ENCODE results near the gene LONRF2. TPM values are rescaled to one million over a fixed set of nuclear protein-coding genes. Genes with fewer than 3 reads are reported as not detected.
A peak's percentile ranks its signal among the peaks of the same experiment; 100 is the strongest.
"Not testable (repeated sequence)": the region's sequence is repeated elsewhere in the genome, so short reads cannot be mapped to it uniquely, and the experiment has no call there.

The LONRF2 gene
- total RNA-seq, 2 experiments from 2014 or later, result 0.02 TPM; not detected in 1

- H3K36me3 Mint-ChIP-seq, result no peaks in the 10 kb centered on the region
Observed at GRCh38 chr2:100260712-100261620, 61.3 kb downstream of the LONRF2 start.

DNA sequence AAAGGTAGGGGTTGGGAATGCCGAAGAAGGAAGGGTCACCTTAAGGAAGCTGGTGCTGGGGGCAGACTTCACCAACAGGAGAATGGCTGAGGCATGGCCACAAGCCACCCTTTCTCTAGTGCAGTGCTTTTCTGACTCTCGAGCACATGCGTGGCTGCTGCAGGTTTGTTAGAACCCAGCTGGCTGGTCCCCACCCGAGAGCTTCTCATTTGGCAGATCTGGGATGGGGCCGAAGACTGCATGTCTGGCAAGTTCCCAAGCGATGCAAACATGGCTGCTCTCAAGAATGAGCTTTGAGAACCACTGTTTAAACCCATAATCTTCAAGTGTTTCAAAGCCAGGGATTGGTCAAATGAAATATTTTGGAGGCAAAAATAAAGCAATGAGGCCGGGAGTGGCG, 63.2 kb downstream of the LONRF2 start:
- Mint-ChIP-seq H3K27ac (no peak overlapping the region), H3K4me3 (no peak overlapping the region), H3K4me1 (ENCODE audit: low read depth) (no peaks in the 10 kb centered on the region), H3K36me3 (no peaks in the 10 kb centered on the region), H3K27me3 (no peaks in the 10 kb centered on the region), H3K9me3 (no peaks in the 10 kb centered on the region)
- POLR2A ChIA-PET, result no interaction called here
- CTCF ChIA-PET, result interaction anchor here (6.1 kb wide), 1 partner anchor 121 kb away, joined by 137 read pairs; no protein-coding TSS in a partner anchor
- no peak for DNase-seq
- intact Hi-C loops (cut with micrococcal nuclease), result no loop called here

More at GRCh38 chr2:100260712-100261620, 61.3 kb downstream of the LONRF2 start:
- Mint-ChIP-seq H3K27me3 (no peaks in the 10 kb centered on the region), H3K27ac (no peak overlapping the region), H3K4me3 (no peak overlapping the region), H3K4me1 (ENCODE audit: low read depth) (no peaks in the 10 kb centered on the region), H3K9me3 (no peaks in the 10 kb centered on the region)
- ChIA-PET CTCF (interaction anchor here (0.7 to 6.1 kb wide), 13 partner anchors 8 to 704 kb away, joined by 3 to 137 read pairs (median 5); no protein-coding TSS in a partner anchor), POLR2A (no interaction called here)
- peak; percentile 41 for DNase-seq
- intact Hi-C loops (cut with micrococcal nuclease), result loop anchor here (5.0 kb wide), 1 partner anchor 704 kb away; no protein-coding TSS in a partner anchor

DNA sequence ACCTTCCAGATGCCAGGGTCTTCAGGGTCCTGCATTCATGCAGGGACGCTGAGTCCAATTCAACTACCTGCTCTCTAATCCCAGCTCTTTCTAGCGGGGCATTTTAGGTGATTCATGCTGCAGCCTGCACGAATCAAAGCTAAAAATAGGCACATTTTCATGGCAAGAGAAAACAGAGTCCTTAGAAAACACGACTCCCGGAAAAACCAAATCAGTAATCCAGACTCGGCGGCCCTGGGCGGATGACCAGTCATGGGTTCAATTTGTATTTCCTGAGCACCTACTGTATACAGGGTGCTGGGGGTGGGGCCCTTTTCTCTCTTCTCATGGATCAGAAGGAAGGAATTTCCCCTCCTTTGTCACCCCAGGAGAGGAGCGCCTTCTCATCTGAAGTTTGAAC, 64.4 kb downstream of the LONRF2 start:
- no peak overlapping the region for H3K27ac Mint-ChIP-seq
- intact Hi-C loops (cut with micrococcal nuclease), result no loop called here
- DNase-seq, result no peak
- H3K4me1 Mint-ChIP-seq (ENCODE audit: low read depth), result no peaks in the 10 kb centered on the region
- ChIA-PET CTCF (no interaction called here), POLR2A (no interaction called here)
- no peaks in the 10 kb centered on the region for H3K36me3 Mint-ChIP-seq
- no peaks in the 10 kb centered on the region for H3K9me3 Mint-ChIP-seq
- no peak overlapping the region for H3K4me3 Mint-ChIP-seq
- H3K27me3 Mint-ChIP-seq, result no peaks in the 10 kb centered on the region

DNA sequence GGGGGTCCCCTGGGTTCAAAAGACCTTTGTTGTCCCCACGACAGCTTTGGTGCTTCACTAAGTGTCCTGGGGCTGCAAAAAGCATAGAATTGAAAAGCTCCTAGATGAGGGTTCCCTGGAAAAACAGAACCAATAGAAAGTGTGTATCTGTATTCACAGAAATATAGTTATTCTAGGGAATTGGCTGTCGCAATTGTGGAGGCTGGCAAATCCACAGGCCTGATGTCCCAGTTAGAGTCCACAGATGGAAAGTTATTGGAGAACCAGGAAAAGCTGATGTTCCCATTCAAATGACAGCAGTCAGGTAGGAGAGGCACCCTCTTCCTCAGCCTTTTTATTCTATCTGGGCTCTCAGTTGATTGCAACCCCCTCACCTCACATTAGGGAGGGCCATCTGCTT, 65.5 kb downstream of the LONRF2 start:
- ChIA-PET CTCF (no interaction called here), POLR2A (no interaction called here)
- Mint-ChIP-seq H3K4me1 (ENCODE audit: low read depth) (no peaks in the 10 kb centered on the region), H3K27me3 (no peaks in the 10 kb centered on the region), H3K36me3 (no peaks in the 10 kb centered on the region), H3K27ac (no peak overlapping the region), H3K4me3 (no peak overlapping the region), H3K9me3 (no peaks in the 10 kb centered on the region)
- intact Hi-C loops (cut with micrococcal nuclease), result no loop called here
- no peak for DNase-seq

GRCh38 chr2:100256416-100256815, 65.9 kb downstream of the LONRF2 start:
- CTCF ChIA-PET, result interaction anchor here (1.0 kb wide), 1 partner anchor 125 kb away, joined by 3 read pairs; no protein-coding TSS in a partner anchor
- no peak for DNase-seq
- no peak overlapping the region for H3K4me3 Mint-ChIP-seq
- POLR2A ChIA-PET, result no interaction called here
- no peak overlapping the region for H3K27ac Mint-ChIP-seq
- no peaks in the 10 kb centered on the region for H3K27me3 Mint-ChIP-seq
- no peaks in the 10 kb centered on the region for H3K9me3 Mint-ChIP-seq
- H3K4me1 Mint-ChIP-seq (ENCODE audit: low read depth), result no peaks in the 10 kb centered on the region
- H3K36me3 Mint-ChIP-seq, result no peaks in the 10 kb centered on the region
- intact Hi-C loops (cut with micrococcal nuclease), result no loop called here

DNA sequence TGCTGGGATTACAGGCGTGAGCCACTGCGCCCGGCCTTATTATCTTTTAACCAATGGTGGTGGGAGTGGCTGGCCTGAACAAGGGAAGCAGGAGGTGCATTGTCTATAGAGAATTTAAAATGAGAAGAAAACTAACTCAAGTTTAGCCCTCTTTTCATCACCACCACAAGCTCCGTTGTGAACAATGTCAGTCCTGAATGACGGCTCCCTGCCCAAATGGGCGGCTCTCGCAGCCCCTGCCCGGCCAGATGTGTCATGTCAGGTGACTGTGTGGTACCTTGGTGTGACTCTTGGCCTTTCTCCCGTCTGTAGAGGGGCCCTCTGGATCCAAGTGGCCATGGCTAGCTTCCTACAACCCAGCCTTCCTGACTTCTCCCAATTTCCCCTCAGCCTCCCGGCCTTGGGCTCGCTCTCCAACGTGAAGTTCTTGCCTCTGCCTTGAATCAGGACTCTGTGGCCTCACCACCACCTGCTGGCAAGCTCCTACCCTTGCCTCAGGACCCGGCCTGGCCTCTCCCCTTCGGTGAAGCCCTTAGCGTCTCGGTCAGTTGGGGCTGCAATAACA, 67.6 kb downstream of the LONRF2 start:
- H3K9me3 Mint-ChIP-seq, result no peaks in the 10 kb centered on the region
- no peak for DNase-seq
- ChIA-PET POLR2A (no interaction called here), CTCF (interaction anchor here (0.6 kb wide), 1 partner anchor 71 kb away, joined by 3 read pairs; no protein-coding TSS in a partner anchor)
- H3K4me3 Mint-ChIP-seq, result no peak overlapping the region
- H3K27me3 Mint-ChIP-seq, result no peaks in the 10 kb centered on the region
- no peaks in the 10 kb centered on the region for H3K4me1 Mint-ChIP-seq (ENCODE audit: low read depth)
- intact Hi-C loops (cut with micrococcal nuclease), result no loop called here
- H3K27ac Mint-ChIP-seq, result no peak overlapping the region
- no peaks in the 10 kb centered on the region for H3K36me3 Mint-ChIP-seq

DNA sequence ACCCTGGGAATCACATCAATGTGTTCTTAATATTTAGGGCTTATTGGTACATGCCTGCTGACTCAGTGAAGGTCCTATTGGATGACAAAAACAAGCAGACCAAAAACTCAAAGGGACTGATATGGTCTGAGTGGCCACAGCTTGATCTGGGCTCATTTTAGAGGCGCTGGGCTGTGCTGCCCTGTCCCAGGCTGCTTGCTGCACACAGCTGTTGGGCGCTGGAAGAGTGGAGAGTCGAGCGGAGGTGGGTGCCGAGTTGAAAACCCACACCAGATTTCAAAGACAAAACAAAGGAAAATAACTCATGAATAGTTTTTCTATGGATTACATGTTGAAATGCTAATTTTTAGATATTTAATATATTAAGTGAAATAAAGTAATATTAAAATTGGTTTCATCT, 68.5 kb downstream of the LONRF2 start:
- Mint-ChIP-seq H3K27me3 (no peaks in the 10 kb centered on the region), H3K9me3 (no peaks in the 10 kb centered on the region), H3K27ac (no peak overlapping the region), H3K4me3 (no peak overlapping the region), H3K4me1 (ENCODE audit: low read depth) (no peaks in the 10 kb centered on the region), H3K36me3 (no peaks in the 10 kb centered on the region)
- DNase-seq, result no peak
- CTCF ChIA-PET, result interaction anchor here (0.8 kb wide), 1 partner anchor 8 kb away, joined by 3 read pairs; no protein-coding TSS in a partner anchor
- POLR2A ChIA-PET, result no interaction called here
- intact Hi-C loops (cut with micrococcal nuclease), result no loop called here

DNA sequence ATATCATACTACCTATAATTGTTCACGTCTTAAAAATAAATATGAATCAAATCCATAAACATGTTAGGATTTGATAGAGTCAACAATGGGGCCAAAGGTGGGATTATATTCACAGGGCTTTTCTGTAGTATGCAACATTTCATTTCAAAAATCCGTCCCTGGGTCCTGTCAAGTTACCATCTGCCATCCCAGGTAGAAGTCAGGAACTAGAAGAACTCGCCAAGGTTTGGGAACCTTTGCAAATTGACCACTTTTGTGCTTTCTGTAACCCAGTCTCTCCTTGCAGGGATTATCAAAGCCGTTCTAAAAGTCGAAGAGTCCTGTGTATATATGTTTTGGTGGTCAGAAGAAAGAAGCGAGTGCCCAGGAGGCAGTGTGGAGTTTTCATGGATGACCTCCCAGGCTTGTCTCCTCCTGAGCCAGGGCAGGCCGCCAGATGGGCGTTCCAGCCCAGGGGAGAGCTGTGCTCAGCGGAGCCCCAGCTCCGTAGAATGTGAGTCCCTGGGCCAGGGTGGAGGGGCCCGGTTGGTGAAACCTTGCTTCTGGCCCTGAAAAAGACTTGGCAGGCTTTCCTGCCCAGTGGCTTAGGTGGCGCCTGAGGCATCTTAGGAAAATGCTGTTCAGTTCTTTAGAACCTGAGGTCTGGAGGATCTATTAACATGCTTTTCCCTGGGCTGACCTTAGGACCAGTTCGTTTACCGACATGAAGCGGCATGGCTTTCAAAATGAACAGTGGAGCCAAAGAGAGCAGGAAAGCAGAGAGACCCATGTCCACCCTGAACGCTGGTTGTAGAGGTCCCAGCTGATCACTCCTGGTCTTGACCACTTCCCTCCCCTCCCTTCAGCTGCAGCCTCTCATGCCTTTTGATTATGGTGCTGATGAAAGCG, 69.2 kb downstream of the LONRF2 start:
- Mint-ChIP-seq H3K27ac (no peak overlapping the region), H3K27me3 (peaks cover 2% of the 10 kb centered on the region), H3K36me3 (no peaks in the 10 kb centered on the region), H3K4me3 (no peak overlapping the region), H3K4me1 (ENCODE audit: low read depth) (no peaks in the 10 kb centered on the region), H3K9me3 (no peaks in the 10 kb centered on the region)
- no peak for DNase-seq
- POLR2A ChIA-PET, result no interaction called here
- CTCF ChIA-PET, result interaction anchor here (0.8 to 1.2 kb wide), 2 partner anchors 9 to 128 kb away, joined by 3 read pairs; no protein-coding TSS in a partner anchor
- intact Hi-C loops (cut with micrococcal nuclease), result no loop called here

DNA sequence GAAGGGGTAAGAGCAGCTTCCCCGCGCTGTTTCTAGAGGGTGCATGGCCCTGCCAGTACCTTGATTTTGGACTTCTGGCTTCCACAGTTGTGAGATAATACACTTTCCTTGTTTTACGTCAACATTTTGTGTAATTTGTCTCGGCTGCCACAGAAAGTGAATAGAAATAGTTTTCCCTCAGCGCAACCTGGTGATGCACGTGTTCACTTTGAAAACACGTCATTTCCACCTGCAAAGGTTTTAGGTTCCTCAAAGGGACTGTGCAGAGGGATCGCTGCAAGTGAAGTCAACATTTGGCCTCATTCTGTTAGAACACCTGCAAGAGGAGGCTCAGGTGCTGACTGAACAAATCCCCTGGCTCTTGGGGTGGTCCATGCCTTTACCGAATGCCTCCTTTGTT, 71.7 kb downstream of the LONRF2 start:
- H3K9me3 Mint-ChIP-seq, result no peaks in the 10 kb centered on the region
- intact Hi-C loops (cut with micrococcal nuclease), result no loop called here
- ChIA-PET CTCF (interaction anchor here (0.7 kb wide), 1 partner anchor 431 kb away, joined by 3 read pairs; no protein-coding TSS in a partner anchor), POLR2A (no interaction called here)
- peaks cover 7% of the 10 kb centered on the region for H3K27me3 Mint-ChIP-seq
- no peak for DNase-seq
- H3K27ac Mint-ChIP-seq, result no peak overlapping the region
- no peaks in the 10 kb centered on the region for H3K36me3 Mint-ChIP-seq
- H3K4me3 Mint-ChIP-seq, result no peak overlapping the region
- H3K4me1 Mint-ChIP-seq (ENCODE audit: low read depth), result no peaks in the 10 kb centered on the region

DNA sequence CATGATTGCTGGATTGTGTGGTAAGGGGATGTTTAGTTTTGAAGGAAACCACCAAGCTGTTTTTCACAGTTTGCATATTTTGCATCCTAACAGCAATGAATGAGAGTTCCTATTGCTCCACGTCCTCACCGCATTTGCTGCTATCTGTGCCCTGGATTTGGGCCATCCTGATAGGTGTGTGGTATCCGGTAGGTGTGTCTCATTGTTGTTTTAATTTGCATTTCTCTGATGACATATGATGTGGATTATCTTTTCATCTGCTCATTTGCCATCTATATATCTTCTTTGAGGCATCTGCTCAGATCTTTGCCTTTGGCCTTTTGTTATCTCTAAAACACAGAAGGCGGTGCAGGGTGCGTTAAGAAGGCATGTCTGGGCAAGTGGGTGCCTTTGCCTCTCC, 73.3 kb downstream of the LONRF2 start:
- H3K27me3 Mint-ChIP-seq, result peaks cover 7% of the 10 kb centered on the region
- DNase-seq, result no peak
- intact Hi-C loops (cut with micrococcal nuclease), result no loop called here
- no peaks in the 10 kb centered on the region for H3K4me1 Mint-ChIP-seq (ENCODE audit: low read depth)
- H3K9me3 Mint-ChIP-seq, result no peaks in the 10 kb centered on the region
- ChIA-PET POLR2A (no interaction called here), CTCF (interaction anchor here (2.0 kb wide), 1 partner anchor 13 kb away, joined by 6 read pairs; no protein-coding TSS in a partner anchor)
- no peak overlapping the region for H3K4me3 Mint-ChIP-seq
- no peak overlapping the region for H3K27ac Mint-ChIP-seq
- no peaks in the 10 kb centered on the region for H3K36me3 Mint-ChIP-seq

- DNase-seq; H3K9me3 Mint-ChIP-seq; H3K4me1 Mint-ChIP-seq (ENCODE audit: low read depth); POLR2A ChIA-PET; H3K4me3 Mint-ChIP-seq; H3K27me3 Mint-ChIP-seq; intact Hi-C loops (cut with micrococcal nuclease); H3K27ac Mint-ChIP-seq; H3K36me3 Mint-ChIP-seq: not testable (repeated sequence)
- CTCF ChIA-PET, result interaction anchor here (2.0 kb wide), 1 partner anchor 14 kb away, joined by 6 read pairs; no protein-coding TSS in a partner anchor
Observed at GRCh38 chr2:100248556-100248955, 73.7 kb downstream of the LONRF2 start.

DNA sequence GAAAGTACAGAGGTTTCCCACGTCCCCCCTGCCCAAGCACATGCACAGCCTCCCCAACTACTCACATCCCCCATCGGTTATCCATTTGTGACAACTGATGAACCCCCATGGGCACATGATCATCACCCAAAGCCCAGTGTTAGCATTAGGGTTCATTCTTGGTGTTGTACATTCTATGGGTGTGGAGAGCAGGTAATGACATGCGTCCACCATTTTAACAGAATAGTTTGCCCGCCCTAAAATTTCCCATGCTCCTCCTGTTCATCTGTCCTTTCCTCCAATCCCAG, 74.3 kb downstream of the LONRF2 start:
- no peak overlapping the region for H3K27ac Mint-ChIP-seq
- H3K36me3 Mint-ChIP-seq, result no peaks in the 10 kb centered on the region
- intact Hi-C loops (cut with micrococcal nuclease), result no loop called here
- H3K9me3 Mint-ChIP-seq, result no peaks in the 10 kb centered on the region
- ChIA-PET CTCF (interaction anchor here (0.6 kb wide), 1 partner anchor 501 kb away, joined by 3 read pairs; no protein-coding TSS in a partner anchor), POLR2A (no interaction called here)
- H3K4me3 Mint-ChIP-seq, result no peak overlapping the region
- H3K27me3 Mint-ChIP-seq, result peaks cover 7% of the 10 kb centered on the region
- H3K4me1 Mint-ChIP-seq (ENCODE audit: low read depth), result no peaks in the 10 kb centered on the region
- DNase-seq, result no peak
